Endothelial cell of umbilical vein (primary cell): ENCODE results near the gene CDK6. TPM values are rescaled to one million over a fixed set of nuclear protein-coding genes. Genes with fewer than 3 reads are reported as not detected.

ENCODE experiments used
- BruUV-seq: library from RNA; stranded (reverse); fragments of 400-500 nt; replicated peaks from 2 replicates; lab custom pipeline; 2021; lab: Mats Ljungman, UMichigan
- CTCF ChIA-PET: fragments of 300-600, 350-600 bp; sonication (Branson Sonifier 250); formaldehyde crosslinking; loops from one replicate; lab custom pipeline; 2021; ENCODE audit warnings: antibody characterized with exemption, inconsistent platforms; lab: Charles Lee
- POLR2A ChIA-PET: fragments of 300-600, 350-600 bp; sonication (Branson Sonifier 250); formaldehyde crosslinking; loops from one replicate; lab custom pipeline; 2021; ENCODE audit warnings: antibody characterized with exemption, inconsistent platforms; lab: Charles Lee
- DNase-seq: peaks from one replicate; pipeline ENCODE4 v3.0.0-alpha.2; 2011; ENCODE audit warnings: low read depth, low spot score
- FAIRE-seq: peaks from 2 replicates; lab custom pipeline; 2011; peaks lifted over from hg19 to GRCh38; lab: Jason Lieb, UNC
- H2AFZ ChIP-seq: 2 replicates; pipeline ENCODE4 v1.6.0; 2012; ENCODE audit warnings: low read depth, low read length, control low read depth, inconsistent platforms
- H3K27ac ChIP-seq: 2 replicates; pipeline ENCODE4 v1.5.1; 2011; ENCODE audit warnings: low read depth, mild to moderate bottlenecking, control low read depth, low read length, moderate library complexity; ENCODE audit not compliant: insufficient read depth
- H3K27me3 ChIP-seq, 2 experiments: 2 replicates each; pipeline versions ENCODE4 v1.6.0 to v1.6.1; 2011; ENCODE audit warnings: low read length in 2 of 2, mixed read lengths in 1 of 2; ENCODE audit not compliant: control insufficient read depth in 2 of 2, insufficient read depth in 2 of 2
- H3K36me3 ChIP-seq, 2 experiments: 2 replicates in 1 of 2; 3 replicates in 1 of 2; pipeline ENCODE4 v1.5.1; 2011; ENCODE audit warnings: low read length in 2 of 2, mild to moderate bottlenecking in 1 of 2, moderate library complexity in 1 of 2; ENCODE audit not compliant: control insufficient read depth in 2 of 2, insufficient read depth in 2 of 2; ENCODE audit errors: extremely low read depth in 1 of 2
- H3K4me1 ChIP-seq: 3 replicates; pipeline ENCODE4 v1.5.1; 2011; ENCODE audit warnings: mild to moderate bottlenecking, low read length; ENCODE audit not compliant: control insufficient read depth, insufficient read depth; ENCODE audit errors: extremely low read depth
- H3K4me2 ChIP-seq: 2 replicates; pipeline ENCODE4 v1.6.1; 2011; ENCODE audit warnings: low read length, control low read depth, mixed read lengths; ENCODE audit not compliant: insufficient read depth
- H3K4me3 ChIP-seq, 3 experiments: fragments of 200-600 bp in 1 of 3; sonication (generic), shearing (Covaris generic) in 1 of 3; replicated peaks in 1 of 3; 2 replicates each; pipeline ENCODE4 v1.5.1; 2011 to 2016; ENCODE audit warnings: control low read depth in 3 of 3, low read length in 3 of 3, mild to moderate bottlenecking in 2 of 3, inconsistent platforms in 1 of 3, low read depth in 1 of 3, moderate library complexity in 1 of 3; ENCODE audit not compliant: insufficient read depth in 1 of 3
- H3K79me2 ChIP-seq: 2 replicates; pipeline ENCODE4 v1.6.0; 2012; ENCODE audit warnings: low read length, inconsistent platforms; ENCODE audit not compliant: control insufficient read depth, insufficient read depth
- H3K9ac ChIP-seq: replicated peaks from 2 replicates; pipeline ENCODE3; 2011; ENCODE audit warnings: low read length, control low read depth; ENCODE audit not compliant: insufficient read depth; ENCODE audit errors: extremely low read depth
- H3K9me1 ChIP-seq: replicated peaks from 3 replicates; pipeline ENCODE4 v1.6.0; 2011; ENCODE audit warnings: mild to moderate bottlenecking, low read length; ENCODE audit not compliant: control insufficient read depth, insufficient read depth; ENCODE audit errors: extremely low read depth
- H3K9me3 ChIP-seq: replicated peaks from 2 replicates; pipeline ENCODE4 v1.5.1; 2012; ENCODE audit warnings: low read length, inconsistent platforms; ENCODE audit not compliant: control insufficient read depth, insufficient read depth
- H4K20me1 ChIP-seq: replicated peaks from 2 replicates; pipeline ENCODE3; 2011; ENCODE audit warnings: mild to moderate bottlenecking, low read length; ENCODE audit not compliant: control insufficient read depth, insufficient read depth; ENCODE audit errors: extremely low read depth
- EZH2 ChIP-seq: IDR thresholded peaks from 2 replicates; pipeline ENCODE4 v1.6.1; 2012; ENCODE audit warnings: borderline replicate concordance, low read depth, mild to moderate bottlenecking, moderate library complexity, low read length, inconsistent platforms; ENCODE audit not compliant: severe bottlenecking
- FOS ChIP-seq: IDR thresholded peaks from 2 replicates; pipeline ENCODE4 v1.6.1; 2011; ENCODE audit warnings: mild to moderate bottlenecking, low read length, moderate library complexity, borderline replicate concordance; ENCODE audit not compliant: insufficient read depth
- GATA2 ChIP-seq: IDR thresholded peaks from 2 replicates; pipeline ENCODE4 v1.7.0; 2011; ENCODE audit warnings: low read depth, mild to moderate bottlenecking, moderate library complexity, mixed read lengths, low read length; ENCODE audit not compliant: insufficient read length, insufficient read depth
- JUN ChIP-seq: IDR thresholded peaks from 2 replicates; pipeline ENCODE4 v1.6.1; 2011; ENCODE audit warnings: borderline replicate concordance, low read depth; ENCODE audit not compliant: insufficient read length, insufficient read depth
- MYC ChIP-seq: IDR thresholded peaks from one replicate; pipeline ENCODE4 v1.6.1; 2011; ENCODE audit warnings: mild to moderate bottlenecking, low read depth, low read length
- POLR2A ChIP-seq: IDR thresholded peaks from 2 replicates; pipeline ENCODE4 v1.6.1; 2012; ENCODE audit warnings: low read depth, mild to moderate bottlenecking, control low read depth, low read length
- POLR2AphosphoS5 ChIP-seq: IDR thresholded peaks from 2 replicates; pipeline ENCODE4 v1.6.1; 2012; ENCODE audit warnings: low read depth, mild to moderate bottlenecking, control low read depth, low read length, moderate library complexity; ENCODE audit not compliant: insufficient read depth
- dilution Hi-C: fragments of 300-500 bp; cut with MboI; formaldehyde crosslinking; loops from one replicate; pipeline ENCODE4 v1.15.0; 2019; ENCODE audit warnings: low sequenced_read_pairs; ENCODE audit not compliant: extremely low pct_ligation_motif_present
- intact Hi-C: fragments of 100-400 bp; cut with micrococcal nuclease; formaldehyde crosslinking; loops from one replicate; pipeline ENCODE4 v1.10.0; 2022
- polyA plus RNA-seq, 4 experiments: library from polyadenylated mRNA; depleted of rRNA in 3 of 4; stranded (reverse) in 3 of 4; unstranded in 1 of 4; fragments of >200 nt; gene quantifications; 2 replicates each; pipeline versions ENCODE4 v1.2.1 to v1.2.3, GENCODE V29; 2011 to 2012; ENCODE audit warnings: missing spikeins in 1 of 4
- total RNA-seq: library from RNA; stranded (reverse); gene quantifications from 2 replicates; pipeline ENCODE4 v1.2.3, GENCODE V29; 2021
- TF ChIP-seq, protein P1 (sequence below), 2 donors: IDR thresholded peaks; 1 replicate in 1 of 2; 2 replicates in 1 of 2; pipeline ENCODE4 v1.5.1; 2011; ENCODE audit warnings: low read length in 2 of 2, mild to moderate bottlenecking in 2 of 2, moderate library complexity in 2 of 2, control low read depth in 1 of 2, inconsistent platforms in 1 of 2, low read depth in 1 of 2; ENCODE audit not compliant: insufficient read depth in 1 of 2; ENCODE audit errors: extremely low read depth in 1 of 2
- TF ChIP-seq, protein P2 (sequence below): IDR thresholded peaks from 2 replicates; pipeline ENCODE4 v1.6.1; 2011; ENCODE audit not compliant: insufficient read depth, insufficient read length

CDK6 gene
- total and polyA plus RNA-seq, 2 donors (not counting 3 experiments of a cell fraction or from before 2014, with no cell fraction given): 6.0 to 28.2 TPM

DNA sequence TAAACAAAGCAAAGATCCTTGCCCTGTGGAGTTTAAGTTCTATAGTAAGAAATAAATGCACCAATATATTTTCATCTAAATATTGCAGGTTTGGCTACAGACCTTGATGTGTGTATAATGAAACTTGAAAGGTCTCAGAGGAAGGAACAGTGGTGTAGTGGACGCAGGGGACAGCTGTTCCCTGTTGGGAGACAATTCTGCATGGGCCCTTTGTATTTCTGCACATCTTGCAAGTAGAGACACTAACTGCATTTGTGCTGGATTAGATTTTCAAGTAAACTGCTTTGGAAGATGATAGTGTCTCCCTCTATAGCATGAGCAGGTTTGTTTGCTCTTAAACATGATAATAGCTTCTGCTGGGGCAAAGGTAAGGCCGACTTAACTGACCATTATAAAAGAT lies 188.7 kb downstream of the CDK6 start:
- dilution Hi-C loops: no loop called here

DNA sequence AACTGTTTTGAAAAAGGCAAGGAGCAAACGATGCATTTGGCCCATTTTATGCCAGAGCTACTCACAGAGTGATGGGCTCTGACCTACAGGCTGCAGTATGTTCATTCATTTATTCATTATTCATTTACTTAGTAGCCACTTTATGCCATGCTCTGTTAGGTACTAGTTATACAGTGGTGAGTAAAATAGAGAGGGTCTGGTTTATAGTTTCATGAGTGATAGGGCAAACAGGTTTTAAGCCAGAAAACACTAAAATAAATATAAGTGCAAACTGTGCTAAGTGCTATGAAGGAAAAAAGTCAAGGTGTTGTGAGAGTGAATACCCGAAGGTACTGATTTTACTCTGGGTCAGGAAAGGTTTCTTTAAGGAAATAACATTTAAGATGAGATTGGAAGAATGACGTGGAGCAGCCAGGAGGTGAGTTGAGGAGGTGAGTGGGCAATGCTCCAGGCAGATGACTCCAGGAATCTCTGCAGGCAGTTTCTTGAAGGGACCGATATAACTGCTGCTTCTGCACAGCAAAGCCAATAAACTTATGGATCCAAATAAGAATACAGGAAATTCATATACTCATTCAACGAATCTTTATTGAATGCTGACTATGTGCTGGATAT lies 189.3 kb downstream of the CDK6 start:
- no peak overlapping the region for H3K4me2 ChIP-seq
- ChIA-PET POLR2A (no interaction called here), CTCF (no interaction called here)
- BruUV-seq: no TSS peak
- no peaks in the 10 kb centered on the region for H3K36me3 ChIP-seq
- intact Hi-C loops: no loop called here
- H3K79me2 ChIP-seq: no peaks in the 10 kb centered on the region
- TF ChIP-seq GATA2 (no peak), POLR2A (no peak), FOS (no peak), POLR2AphosphoS5 (no peak), MYC (no peak), EZH2 (no peak), JUN (no peak)
- TF ChIP-seq, protein P1, sequence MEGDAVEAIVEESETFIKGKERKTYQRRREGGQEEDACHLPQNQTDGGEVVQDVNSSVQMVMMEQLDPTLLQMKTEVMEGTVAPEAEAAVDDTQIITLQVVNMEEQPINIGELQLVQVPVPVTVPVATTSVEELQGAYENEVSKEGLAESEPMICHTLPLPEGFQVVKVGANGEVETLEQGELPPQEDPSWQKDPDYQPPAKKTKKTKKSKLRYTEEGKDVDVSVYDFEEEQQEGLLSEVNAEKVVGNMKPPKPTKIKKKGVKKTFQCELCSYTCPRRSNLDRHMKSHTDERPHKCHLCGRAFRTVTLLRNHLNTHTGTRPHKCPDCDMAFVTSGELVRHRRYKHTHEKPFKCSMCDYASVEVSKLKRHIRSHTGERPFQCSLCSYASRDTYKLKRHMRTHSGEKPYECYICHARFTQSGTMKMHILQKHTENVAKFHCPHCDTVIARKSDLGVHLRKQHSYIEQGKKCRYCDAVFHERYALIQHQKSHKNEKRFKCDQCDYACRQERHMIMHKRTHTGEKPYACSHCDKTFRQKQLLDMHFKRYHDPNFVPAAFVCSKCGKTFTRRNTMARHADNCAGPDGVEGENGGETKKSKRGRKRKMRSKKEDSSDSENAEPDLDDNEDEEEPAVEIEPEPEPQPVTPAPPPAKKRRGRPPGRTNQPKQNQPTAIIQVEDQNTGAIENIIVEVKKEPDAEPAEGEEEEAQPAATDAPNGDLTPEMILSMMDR (IDR thresholded peaks at IDR 0.05; ENCODE audit: extremely low read depth in 1 of 2, insufficient read depth in 1 of 2, low read depth in 1 of 2, low read length in 2 of 2): no peak
- TF ChIP-seq, protein P2, sequence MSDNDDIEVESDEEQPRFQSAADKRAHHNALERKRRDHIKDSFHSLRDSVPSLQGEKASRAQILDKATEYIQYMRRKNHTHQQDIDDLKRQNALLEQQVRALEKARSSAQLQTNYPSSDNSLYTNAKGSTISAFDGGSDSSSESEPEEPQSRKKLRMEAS: no peak
- no peak overlapping the region for H2AFZ ChIP-seq
- no peaks in the 10 kb centered on the region for H4K20me1 ChIP-seq
- no peak overlapping the region for H3K27ac ChIP-seq
- peaks cover 26% of the 10 kb centered on the region for H3K4me1 ChIP-seq
- no peaks in the 10 kb centered on the region for H3K27me3 ChIP-seq
- H3K9me3 ChIP-seq: no peaks in the 10 kb centered on the region
- H3K9me1 ChIP-seq: no peaks in the 10 kb centered on the region
- FAIRE-seq (no peak), DNase-seq (no peak)
- no peak overlapping the region for H3K9ac ChIP-seq
- dilution Hi-C loops: no loop called here
- H3K4me3 ChIP-seq: no peak overlapping the region

More for the DNA sequence above, 188.7 kb downstream of the CDK6 start:
- no peak for DNase-seq
- POLR2A ChIA-PET: no interaction called here
- Histone ChIP-seq H3K9ac (no peak overlapping the region), H3K36me3 (no peaks in the 10 kb centered on the region), H3K27me3 (no peaks in the 10 kb centered on the region), H4K20me1 (no peaks in the 10 kb centered on the region), H3K4me3 (no peak overlapping the region), H3K79me2 (no peaks in the 10 kb centered on the region), H2AFZ (no peak overlapping the region), H3K4me1 (peaks cover 22% of the 10 kb centered on the region), H3K27ac (no peak overlapping the region), H3K9me3 (no peaks in the 10 kb centered on the region), H3K9me1 (no peaks in the 10 kb centered on the region), H3K4me2 (no peak overlapping the region)
- no peak for FAIRE-seq
- TF ChIP-seq JUN (no peak), MYC (no peak), EZH2 (no peak), POLR2AphosphoS5 (no peak)
- TF ChIP-seq, protein P1 (IDR thresholded peaks at IDR 0.05; ENCODE audit: extremely low read depth in 1 of 2, insufficient read depth in 1 of 2, low read depth in 1 of 2, low read length in 2 of 2): no peak
- no TSS peak for BruUV-seq
- intact Hi-C loops: no loop called here
- CTCF ChIA-PET: no interaction called here
